Measurements from ENCODE around the gene PRAME.

DNA sequence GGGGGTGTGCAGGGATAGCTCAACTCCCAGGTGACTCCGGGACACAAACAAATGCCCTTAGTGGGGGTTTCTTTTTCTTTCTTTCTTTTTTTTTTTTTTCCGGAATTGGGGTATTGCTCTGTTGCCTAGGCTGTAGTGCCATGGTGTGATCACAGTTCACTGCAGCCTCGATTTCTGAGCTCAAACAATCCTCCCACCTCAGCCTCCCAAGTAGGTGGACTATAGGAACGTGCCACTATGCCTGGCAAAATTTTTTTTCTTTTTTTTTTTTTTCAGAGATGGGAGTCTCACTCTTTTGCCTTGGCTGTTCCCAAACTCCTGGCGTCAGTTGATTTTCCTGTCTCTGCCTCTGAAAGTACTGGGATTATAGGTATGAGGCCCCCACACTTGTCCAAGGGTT is 25.2 kb downstream of the PRAME start:
- TF ChIP-seq POLR2AphosphoS5 (IDR thresholded peaks at IDR 0.05; ENCODE audit: insufficient read depth, low read depth, low read length) (no peak), POLR2A (IDR thresholded peaks at IDR 0.05; ENCODE audit: low read depth, low read length) (no peak)
- TF ChIP-seq, protein P1, sequence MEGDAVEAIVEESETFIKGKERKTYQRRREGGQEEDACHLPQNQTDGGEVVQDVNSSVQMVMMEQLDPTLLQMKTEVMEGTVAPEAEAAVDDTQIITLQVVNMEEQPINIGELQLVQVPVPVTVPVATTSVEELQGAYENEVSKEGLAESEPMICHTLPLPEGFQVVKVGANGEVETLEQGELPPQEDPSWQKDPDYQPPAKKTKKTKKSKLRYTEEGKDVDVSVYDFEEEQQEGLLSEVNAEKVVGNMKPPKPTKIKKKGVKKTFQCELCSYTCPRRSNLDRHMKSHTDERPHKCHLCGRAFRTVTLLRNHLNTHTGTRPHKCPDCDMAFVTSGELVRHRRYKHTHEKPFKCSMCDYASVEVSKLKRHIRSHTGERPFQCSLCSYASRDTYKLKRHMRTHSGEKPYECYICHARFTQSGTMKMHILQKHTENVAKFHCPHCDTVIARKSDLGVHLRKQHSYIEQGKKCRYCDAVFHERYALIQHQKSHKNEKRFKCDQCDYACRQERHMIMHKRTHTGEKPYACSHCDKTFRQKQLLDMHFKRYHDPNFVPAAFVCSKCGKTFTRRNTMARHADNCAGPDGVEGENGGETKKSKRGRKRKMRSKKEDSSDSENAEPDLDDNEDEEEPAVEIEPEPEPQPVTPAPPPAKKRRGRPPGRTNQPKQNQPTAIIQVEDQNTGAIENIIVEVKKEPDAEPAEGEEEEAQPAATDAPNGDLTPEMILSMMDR (IDR thresholded peaks at IDR 0.05; ENCODE audit: extremely low read depth in 1 of 2, insufficient read depth in 1 of 2, low read depth in 1 of 2, low read length in 2 of 2): no peak

Measured in endothelial cell of umbilical vein (primary cell).